ENCODE measurements around the gene ZNF771.

Gene ZNF771

GRCh38 chr16:30418350-30419181, 11.2 kb downstream of the ZNF771 start:
- peaks cover 11% of the 10 kb centered on the region for H3K4me1 ChIP-seq
- peak overlapping the region; percentile 53 for H3K4me3 ChIP-seq (ENCODE audit: low read depth, low read length)
- H2AFZ ChIP-seq = peak overlapping the region; percentile 85
- TF ChIP-seq CTCF (IDR thresholded peaks at IDR 0.05) = no peak
- no peak overlapping the region for H3K9ac ChIP-seq
- H3K36me3 ChIP-seq (ENCODE audit: control insufficient read depth, insufficient read depth, low read length) = no peaks in the 10 kb centered on the region
- no peaks in the 10 kb centered on the region for H3K27me3 ChIP-seq (ENCODE audit: control insufficient read depth, insufficient read depth, low read length)
- no peaks in the 10 kb centered on the region for H3K79me2 ChIP-seq
- peak overlapping the region; percentile 37 for H3K27ac ChIP-seq
- H3K4me2 ChIP-seq (ENCODE audit: low read length) = peak overlapping the region; percentile 64
- no peaks in the 10 kb centered on the region for H3K9me3 ChIP-seq (ENCODE audit: control insufficient read depth, low read length)

GRCh38 chr16:30421010-30421409, 13.6 kb downstream of the ZNF771 start:
- no peaks in the 10 kb centered on the region for H3K36me3 ChIP-seq (ENCODE audit: control insufficient read depth, insufficient read depth, low read length)

GRCh38 chr16:30428055-30428454, 20.6 kb downstream of the ZNF771 start:
- Histone ChIP-seq H3K9me3 (ENCODE audit: control insufficient read depth, low read length) (no peaks in the 10 kb centered on the region), H2AFZ (no peak overlapping the region), H3K79me2 (no peaks in the 10 kb centered on the region), H3K4me2 (ENCODE audit: low read length) (no peak overlapping the region), H3K4me3 (ENCODE audit: low read depth, low read length) (no peak overlapping the region), H3K27me3 (ENCODE audit: control insufficient read depth, insufficient read depth, low read length) (no peaks in the 10 kb centered on the region), H3K9ac (no peak overlapping the region), H3K36me3 (ENCODE audit: control insufficient read depth, insufficient read depth, low read length) (no peaks in the 10 kb centered on the region), H3K27ac (no peak overlapping the region), H3K4me1 (no peaks in the 10 kb centered on the region)
- no peak for TF ChIP-seq CTCF (IDR thresholded peaks at IDR 0.05)

More at GRCh38 chr16:30421010-30421409, 13.6 kb downstream of the ZNF771 start:
- no peak overlapping the region for H2AFZ ChIP-seq
- H3K4me1 ChIP-seq = peaks cover 6% of the 10 kb centered on the region
- no peak overlapping the region for H3K4me2 ChIP-seq (ENCODE audit: low read length)
- H3K9me3 ChIP-seq (ENCODE audit: control insufficient read depth, low read length) = no peaks in the 10 kb centered on the region
- no peak overlapping the region for H3K9ac ChIP-seq
- no peak overlapping the region for H3K27ac ChIP-seq
- TF ChIP-seq CTCF (IDR thresholded peaks at IDR 0.05) = no peak
- H3K79me2 ChIP-seq = no peaks in the 10 kb centered on the region
- no peak overlapping the region for H3K4me3 ChIP-seq (ENCODE audit: low read depth, low read length)
- H3K27me3 ChIP-seq (ENCODE audit: control insufficient read depth, insufficient read depth, low read length) = no peaks in the 10 kb centered on the region

- peak overlapping the region; percentile 38 for H3K27ac ChIP-seq
- H3K9me3 ChIP-seq (ENCODE audit: control insufficient read depth, low read length) = no peaks in the 10 kb centered on the region
- H3K36me3 ChIP-seq (ENCODE audit: control insufficient read depth, insufficient read depth, low read length) = no peaks in the 10 kb centered on the region
- no peaks in the 10 kb centered on the region for H3K79me2 ChIP-seq
- no peaks in the 10 kb centered on the region for H3K27me3 ChIP-seq (ENCODE audit: control insufficient read depth, insufficient read depth, low read length)
- peak overlapping the region; percentile 84 for H3K4me3 ChIP-seq (ENCODE audit: low read depth, low read length)
- no peak for TF ChIP-seq CTCF (IDR thresholded peaks at IDR 0.05)
- no peaks in the 10 kb centered on the region for H3K4me1 ChIP-seq
- H3K4me2 ChIP-seq (ENCODE audit: low read length) = peak overlapping the region; percentile 94
- peak overlapping the region; percentile 79 for H2AFZ ChIP-seq
- no peak overlapping the region for H3K9ac ChIP-seq
Measured at GRCh38 chr16:30429418-30429677, 21.9 kb downstream of the ZNF771 start.

Data from parathyroid adenoma (tissue), 2 donors.